HG03103 (cell line): Measurements from ENCODE around the gene RNF26.
A peak's percentile ranks its signal among the peaks of the same experiment; 100 is the strongest.

Source experiments
- ATAC-seq: cut with Tn5 transposase; IDR thresholded peaks from one replicate; pipeline ENCODE4 v1.9.1; 2021; ENCODE audit warnings: low read depth; ENCODE audit not compliant: unreplicated experiment

The RNF26 gene

DNA sequence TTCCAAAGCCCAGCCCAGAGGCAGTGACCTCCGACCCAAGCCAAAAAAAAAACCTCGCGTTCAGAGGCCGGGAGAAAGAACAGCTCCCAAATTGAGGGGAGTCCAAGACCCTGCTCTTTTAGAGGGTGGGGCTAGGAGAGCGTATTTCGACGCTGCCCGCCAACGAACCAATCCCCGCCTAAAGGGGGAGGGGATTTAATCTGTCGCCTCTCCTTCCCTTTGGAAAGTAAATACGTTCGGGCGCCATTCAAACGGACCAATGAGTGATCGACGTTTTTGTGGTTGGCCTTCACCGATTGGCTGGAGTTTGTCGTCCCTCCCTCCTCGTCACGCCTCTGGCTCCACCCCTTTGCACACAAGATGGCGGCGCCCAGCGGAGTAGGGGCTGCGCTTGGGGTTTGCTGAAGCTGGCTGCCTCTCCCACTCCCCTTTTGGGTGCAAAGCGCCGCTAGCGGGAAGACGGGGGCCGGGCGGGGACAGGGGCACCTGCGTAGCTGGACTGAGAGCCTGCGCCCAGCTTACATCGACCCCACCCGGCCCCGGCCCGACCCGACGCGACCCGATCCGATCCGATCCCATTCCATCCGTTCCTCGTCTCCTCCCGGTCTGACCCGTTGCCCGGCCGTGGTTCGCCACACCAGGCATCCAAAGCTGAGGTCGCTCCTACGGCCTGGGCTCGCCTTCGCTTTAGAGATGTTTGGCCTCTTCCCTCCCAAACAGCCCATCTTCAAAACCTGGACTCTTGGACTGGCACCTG lies at the start of gene RNF26:
Gene RNF26, plus strand, starts transcription at position 354 of the 757 bp plus-strand sequence. CDS start 596 bp downstream, outside the sequence.
- ATAC-seq = peak; percentile 91

DNA sequence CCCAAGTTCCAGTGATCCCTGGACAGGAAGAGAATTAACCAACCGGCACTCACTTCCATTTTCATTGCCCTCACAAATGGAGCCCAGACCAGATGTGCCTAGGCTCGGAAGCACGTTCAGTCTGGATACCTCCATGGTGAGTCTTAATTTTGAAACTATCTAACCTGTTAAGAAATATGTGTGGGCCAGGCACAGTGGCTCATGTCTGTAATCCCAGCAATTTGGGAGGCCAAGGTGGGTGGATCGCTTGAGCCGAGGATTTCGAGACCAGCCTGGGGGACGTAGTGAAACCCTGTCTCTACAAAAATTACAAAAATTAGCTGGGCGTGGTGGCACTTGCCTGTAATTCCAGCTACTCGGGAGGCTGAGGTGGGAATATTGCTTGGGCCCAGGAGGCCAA lies 48.9 kb upstream of the RNF26 start:
- no peak for ATAC-seq

DNA sequence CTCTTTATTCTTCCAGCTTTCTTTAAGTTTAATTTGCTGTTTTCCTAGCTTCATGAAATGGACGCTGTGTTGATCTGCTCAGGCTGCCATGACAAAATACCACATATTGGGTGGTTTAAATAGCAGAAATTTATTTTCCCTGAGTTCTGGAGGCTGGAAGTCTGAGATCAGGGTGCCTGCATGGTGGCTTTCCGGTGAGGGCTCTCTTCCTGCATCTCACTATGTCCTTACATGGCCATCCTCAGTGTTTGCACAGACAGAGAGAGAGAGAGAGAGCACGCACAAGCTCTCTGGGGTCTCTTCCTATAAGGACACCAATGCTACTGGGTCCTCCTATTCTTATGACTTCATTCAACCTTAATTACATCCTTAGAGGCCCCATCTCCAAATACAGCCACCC lies 46.1 kb upstream of the RNF26 start:
- ATAC-seq = no peak

DNA sequence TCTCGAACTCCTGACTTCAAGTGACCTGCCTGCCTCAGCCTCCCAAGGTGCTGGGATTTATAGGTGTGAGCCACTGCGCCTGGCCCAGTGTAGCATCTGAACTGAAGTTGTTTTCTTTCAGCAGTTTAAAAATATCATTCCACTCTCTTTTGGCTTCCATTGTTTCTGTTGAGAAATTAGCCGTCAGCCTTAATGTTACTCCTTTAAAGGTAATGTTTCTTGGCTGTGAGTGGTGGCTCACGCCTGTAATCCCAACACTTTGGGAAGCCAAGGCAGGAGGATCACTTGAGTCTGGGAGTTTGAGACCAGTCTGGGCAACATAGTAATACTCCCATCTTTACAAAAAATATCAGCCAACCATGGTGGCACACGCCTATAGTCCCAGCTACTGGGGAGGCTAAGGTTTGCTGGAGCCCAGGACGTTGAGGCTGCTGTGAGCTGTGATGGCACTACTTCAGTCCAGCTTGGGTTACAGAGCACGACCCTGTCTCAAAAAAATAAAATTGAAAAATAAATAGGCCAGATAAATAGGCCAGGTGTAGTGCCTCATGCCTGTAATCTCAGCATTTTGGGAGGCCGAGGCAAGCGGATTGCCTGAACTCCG lies 43.3 kb upstream of the RNF26 start:
- ATAC-seq = no peak

- no peak for ATAC-seq
Observed at GRCh38 chr11:119293461-119293860, 40.9 kb upstream of the RNF26 start.

- ATAC-seq = no peak
Observed at GRCh38 chr11:119295178-119295577, 39.1 kb upstream of the RNF26 start.

- ATAC-seq = no peak
Observed at GRCh38 chr11:119297938-119298337, 36.4 kb upstream of the RNF26 start.

DNA sequence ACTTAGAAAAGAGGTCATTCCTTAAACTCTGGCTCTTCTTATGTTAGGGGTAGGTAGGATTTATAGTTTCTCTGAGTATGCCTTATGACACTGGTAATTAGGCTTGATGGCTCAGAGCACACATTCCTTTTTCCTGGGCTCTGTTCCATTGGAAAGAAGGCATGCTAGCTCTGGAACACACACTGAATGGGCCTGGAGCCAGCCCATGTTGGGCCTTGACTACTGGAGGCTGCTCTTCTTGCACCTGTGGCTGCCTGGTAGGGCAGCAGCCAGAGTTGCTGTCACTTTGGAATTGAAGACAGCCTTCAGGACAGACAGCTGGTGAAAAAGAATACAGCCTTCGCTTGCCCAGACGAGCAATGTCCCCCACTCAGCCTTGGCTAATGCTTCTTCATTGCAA lies 35.6 kb upstream of the RNF26 start:
- no peak for ATAC-seq

GRCh38 chr11:119299416-119299815 lies 34.9 kb upstream of the RNF26 start:
- ATAC-seq = no peak

- no peak for ATAC-seq
Observed at GRCh38 chr11:119300198-119300964, 33.9 kb upstream of the RNF26 start.

DNA sequence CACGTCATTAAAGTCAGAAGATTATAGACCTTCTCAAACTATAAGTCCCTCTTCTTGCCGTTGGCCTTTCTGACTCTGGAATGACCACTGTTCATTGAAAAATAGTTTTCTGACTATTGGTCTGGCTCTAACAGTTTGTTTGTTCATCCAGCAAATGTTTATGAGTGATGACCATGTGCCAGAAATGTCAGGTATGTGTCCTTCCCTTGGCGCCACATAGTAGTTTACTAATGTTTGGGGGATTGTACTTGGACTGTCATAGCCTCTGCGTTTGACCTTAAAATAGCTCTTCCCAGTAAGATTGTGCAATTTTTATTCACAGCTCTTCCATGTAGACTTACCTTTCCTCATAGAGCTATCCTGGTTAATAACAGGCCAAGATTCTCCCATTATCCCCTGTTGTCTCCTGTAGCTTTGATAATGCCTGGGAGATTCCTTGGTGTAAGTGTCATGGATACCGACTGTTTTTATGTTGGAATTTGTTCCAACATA lies 31.1 kb upstream of the RNF26 start:
- no peak for ATAC-seq

- no peak for ATAC-seq
Observed at GRCh38 chr11:119305556-119306372, 28.6 kb upstream of the RNF26 start.

DNA sequence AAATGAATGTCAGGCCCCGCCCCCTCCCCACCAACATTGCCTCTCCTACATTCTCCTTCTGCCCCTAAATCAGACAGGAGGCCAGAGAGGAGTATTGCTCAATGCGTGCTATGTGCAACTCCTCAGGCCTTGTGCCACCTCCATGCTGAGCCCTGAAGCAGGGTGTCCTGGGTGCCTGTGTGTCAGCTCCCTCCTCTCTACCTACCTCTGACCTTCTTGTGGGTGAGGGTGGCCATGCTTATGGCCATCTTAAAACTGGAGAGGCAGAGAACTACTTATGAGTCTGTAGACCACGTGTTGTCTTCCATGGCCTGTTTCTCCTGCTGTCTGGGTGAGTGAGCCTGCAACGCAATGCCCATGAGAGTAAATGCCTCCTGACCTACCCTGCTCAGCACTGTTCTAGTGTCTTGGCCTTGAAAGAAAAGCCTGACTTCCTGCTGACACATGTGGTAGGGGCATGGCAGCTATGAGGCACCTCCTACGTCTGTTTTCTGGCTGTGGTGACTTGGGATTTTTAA lies 27.9 kb upstream of the RNF26 start:
- ATAC-seq = no peak

GRCh38 chr11:119307219-119307618 lies 27.1 kb upstream of the RNF26 start:
- no peak for ATAC-seq

- no peak for ATAC-seq
Observed at GRCh38 chr11:119307974-119308373, 26.4 kb upstream of the RNF26 start.

DNA sequence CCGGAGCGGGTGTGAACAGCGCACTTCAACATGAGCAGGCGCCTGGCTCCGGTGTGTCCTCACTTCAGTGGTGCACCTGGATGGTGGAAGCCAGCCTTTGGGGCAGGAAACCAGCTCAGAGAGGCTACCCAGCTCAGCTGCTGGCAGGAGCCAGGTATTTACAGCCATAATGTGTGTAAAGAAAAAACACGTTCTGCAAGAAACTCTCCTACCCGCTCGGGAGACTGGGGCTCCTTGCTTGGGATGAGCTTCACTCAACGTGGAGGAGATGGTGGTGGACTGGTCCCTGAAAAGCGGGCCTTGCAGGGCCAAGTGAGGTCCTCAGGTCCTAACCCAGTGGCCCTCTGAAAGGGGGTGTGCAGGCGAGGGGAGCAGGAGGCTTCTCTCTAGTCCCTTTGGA lies 24.9 kb upstream of the RNF26 start:
- no peak for ATAC-seq

- ATAC-seq = no peak
Observed at GRCh38 chr11:119309953-119310681, 24.2 kb upstream of the RNF26 start.

DNA sequence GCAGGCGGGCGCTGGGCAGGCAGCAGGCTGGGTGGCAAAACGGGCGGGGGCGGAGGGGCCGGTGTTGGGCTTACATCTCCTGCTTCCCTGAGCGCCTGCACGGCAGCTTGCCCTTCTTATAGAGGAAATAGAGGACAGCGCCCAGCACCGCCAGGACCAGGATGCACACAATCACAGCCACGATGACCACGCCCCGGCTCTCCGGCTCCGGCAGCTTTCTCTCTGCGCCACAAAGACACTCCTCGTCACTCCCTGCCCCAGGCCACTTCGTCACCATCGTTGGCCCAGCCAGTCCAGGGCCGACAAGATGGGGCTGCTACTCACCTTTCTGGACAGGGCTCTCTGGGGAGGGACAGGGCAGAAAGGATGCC lies 23.7 kb upstream of the RNF26 start:
- ATAC-seq = no peak

- no peak for ATAC-seq
Observed at GRCh38 chr11:119314726-119315125, 19.6 kb upstream of the RNF26 start.
